Fibroblast of lung (primary cell): ENCODE data around the gene OMP. TPM values are rescaled to one million over a fixed set of nuclear protein-coding genes. Genes with fewer than 3 reads are reported as not detected.

ENCODE experiments used
- DNase-seq, 2 donors: peaks; one replicate each; pipeline versions ENCODE4 v3.0.0 to v3.0.0-alpha.2; 2010; ENCODE audit warnings: low read depth in 2 of 2
- H2AFZ ChIP-seq: 2 replicates; pipeline ENCODE4 v1.5.1; 2012; ENCODE audit warnings: low read length, control low read depth, inconsistent platforms
- H3K27ac ChIP-seq: 2 replicates; pipeline ENCODE4 v1.5.1; 2011; ENCODE audit warnings: low read length, control low read depth; ENCODE audit not compliant: insufficient read depth
- H3K27me3 ChIP-seq: 2 replicates; pipeline ENCODE4 v1.5.1; 2011; ENCODE audit warnings: mild to moderate bottlenecking, low read length; ENCODE audit not compliant: control insufficient read depth, insufficient read depth
- H3K36me3 ChIP-seq: 2 replicates; pipeline ENCODE4 v1.5.1; 2011; ENCODE audit warnings: low read length; ENCODE audit not compliant: control insufficient read depth, insufficient read depth
- H3K4me1 ChIP-seq: 2 replicates; pipeline ENCODE4 v1.5.1; 2011; ENCODE audit warnings: low read length; ENCODE audit not compliant: control insufficient read depth, insufficient read depth; ENCODE audit errors: extremely low read depth
- H3K4me2 ChIP-seq: 2 replicates; pipeline ENCODE4 v1.5.1; 2011; ENCODE audit warnings: low read length, control low read depth; ENCODE audit not compliant: insufficient read depth; ENCODE audit errors: extremely low read depth
- H3K4me3 ChIP-seq, 4 experiments: fragments of 200-600 bp in 1 of 4; sonication (generic) in 1 of 4; replicated peaks in 1 of 4; 2 replicates each; pipeline ENCODE4 v1.5.1; 2011 to 2016; ENCODE audit warnings: low read length in 4 of 4, low read depth in 3 of 4, mild to moderate bottlenecking in 3 of 4, control low read depth in 2 of 4, inconsistent platforms in 1 of 4, mixed read lengths in 1 of 4; ENCODE audit not compliant: insufficient read depth in 1 of 4; ENCODE audit errors: control extremely low read depth in 1 of 4
- H3K79me2 ChIP-seq: 2 replicates; pipeline ENCODE4 v1.5.1; 2012; ENCODE audit warnings: mild to moderate bottlenecking, low read length, inconsistent platforms; ENCODE audit not compliant: control insufficient read depth, insufficient read depth
- H3K9ac ChIP-seq: 2 replicates; pipeline ENCODE4 v1.5.1; 2011; ENCODE audit warnings: mild to moderate bottlenecking, low read length, control low read depth; ENCODE audit not compliant: insufficient read depth
- H3K9me3 ChIP-seq: 2 replicates; pipeline ENCODE4 v1.5.1; 2012; ENCODE audit warnings: low read depth, low read length; ENCODE audit not compliant: control insufficient read depth, insufficient read depth
- H4K20me1 ChIP-seq: 2 replicates; pipeline ENCODE4 v1.5.1; 2011; ENCODE audit warnings: low read length; ENCODE audit not compliant: control insufficient read depth, insufficient read depth; ENCODE audit errors: extremely low read depth
- EZH2 ChIP-seq: IDR thresholded peaks from 2 replicates; pipeline ENCODE4 v1.5.1; 2012; ENCODE audit warnings: low read length, control low read depth, mild to moderate bottlenecking; ENCODE audit errors: missing control alignments
- polyA plus RNA-seq, 2 donors: library from polyadenylated mRNA; depleted of rRNA in 1 of 2; stranded (reverse) in 1 of 2; unstranded in 1 of 2; fragments of >200 nt; gene quantifications; 2 replicates each; pipeline ENCODE4 v1.2.1, GENCODE V29; 2011 to 2012; ENCODE audit warnings: missing spikeins in 1 of 2
- total RNA-seq: library from RNA; depleted of rRNA; stranded (reverse); fragments of >200 nt; gene quantifications from 2 replicates; pipeline ENCODE4 v1.2.1, GENCODE V29; 2014
- TF ChIP-seq, protein P1 (sequence below), 2 donors: IDR thresholded peaks in 1 of 2; conservative IDR thresholded peaks in 1 of 2; 1 replicate in 1 of 2; 2 replicates in 1 of 2; pipeline ENCODE4 v1.5.1; 2011 to 2012; ENCODE audit warnings: low read length in 2 of 2, control low read depth in 1 of 2, inconsistent platforms in 1 of 2, low read depth in 1 of 2, mild to moderate bottlenecking in 1 of 2

OMP gene
- total and polyA plus RNA-seq, 2 donors (not counting 1 experiment from before 2014, with no cell fraction given) = 0.83 TPM; not detected in 1

DNA sequence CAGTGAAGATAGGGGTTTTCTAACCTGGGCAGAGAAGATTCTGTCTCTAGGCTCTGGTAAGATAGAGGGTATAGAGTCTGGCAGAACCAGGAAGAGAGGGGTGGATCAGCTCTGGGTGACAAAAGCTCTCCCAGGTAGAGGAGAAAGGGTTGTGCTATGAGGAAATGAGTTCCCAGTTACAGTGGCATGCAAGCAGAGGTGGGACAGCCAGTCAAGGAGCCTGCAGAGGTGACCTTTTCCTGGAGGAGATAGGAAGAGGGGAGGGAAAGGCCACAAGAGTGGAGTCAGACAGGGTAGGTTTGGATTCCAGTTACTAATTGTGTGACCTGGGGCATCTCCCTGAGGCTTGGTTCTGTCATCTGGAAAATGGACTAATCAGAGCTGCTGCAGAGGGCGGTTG is 39.2 kb upstream of the OMP start:
- no peak overlapping the region for H3K9ac ChIP-seq
- peaks cover 13% of the 10 kb centered on the region for H3K4me1 ChIP-seq
- no peak overlapping the region for H3K27ac ChIP-seq
- H3K36me3 ChIP-seq = no peaks in the 10 kb centered on the region
- no peaks in the 10 kb centered on the region for H3K9me3 ChIP-seq
- no peak for DNase-seq
- no peaks in the 10 kb centered on the region for H4K20me1 ChIP-seq
- TF ChIP-seq EZH2 = no peak
- TF ChIP-seq, protein P1, sequence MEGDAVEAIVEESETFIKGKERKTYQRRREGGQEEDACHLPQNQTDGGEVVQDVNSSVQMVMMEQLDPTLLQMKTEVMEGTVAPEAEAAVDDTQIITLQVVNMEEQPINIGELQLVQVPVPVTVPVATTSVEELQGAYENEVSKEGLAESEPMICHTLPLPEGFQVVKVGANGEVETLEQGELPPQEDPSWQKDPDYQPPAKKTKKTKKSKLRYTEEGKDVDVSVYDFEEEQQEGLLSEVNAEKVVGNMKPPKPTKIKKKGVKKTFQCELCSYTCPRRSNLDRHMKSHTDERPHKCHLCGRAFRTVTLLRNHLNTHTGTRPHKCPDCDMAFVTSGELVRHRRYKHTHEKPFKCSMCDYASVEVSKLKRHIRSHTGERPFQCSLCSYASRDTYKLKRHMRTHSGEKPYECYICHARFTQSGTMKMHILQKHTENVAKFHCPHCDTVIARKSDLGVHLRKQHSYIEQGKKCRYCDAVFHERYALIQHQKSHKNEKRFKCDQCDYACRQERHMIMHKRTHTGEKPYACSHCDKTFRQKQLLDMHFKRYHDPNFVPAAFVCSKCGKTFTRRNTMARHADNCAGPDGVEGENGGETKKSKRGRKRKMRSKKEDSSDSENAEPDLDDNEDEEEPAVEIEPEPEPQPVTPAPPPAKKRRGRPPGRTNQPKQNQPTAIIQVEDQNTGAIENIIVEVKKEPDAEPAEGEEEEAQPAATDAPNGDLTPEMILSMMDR (conservative IDR thresholded peaks at IDR 0.05 in 1 of 2, IDR thresholded peaks at IDR 0.05 in 1 of 2; ENCODE audit: low read depth in 1 of 2, low read length in 2 of 2) = no peak
- no peak overlapping the region for H3K4me3 ChIP-seq
- no peak overlapping the region for H3K4me2 ChIP-seq
- H3K27me3 ChIP-seq = no peaks in the 10 kb centered on the region
- H2AFZ ChIP-seq = no peak overlapping the region
- H3K79me2 ChIP-seq = peaks cover 10% of the 10 kb centered on the region

DNA sequence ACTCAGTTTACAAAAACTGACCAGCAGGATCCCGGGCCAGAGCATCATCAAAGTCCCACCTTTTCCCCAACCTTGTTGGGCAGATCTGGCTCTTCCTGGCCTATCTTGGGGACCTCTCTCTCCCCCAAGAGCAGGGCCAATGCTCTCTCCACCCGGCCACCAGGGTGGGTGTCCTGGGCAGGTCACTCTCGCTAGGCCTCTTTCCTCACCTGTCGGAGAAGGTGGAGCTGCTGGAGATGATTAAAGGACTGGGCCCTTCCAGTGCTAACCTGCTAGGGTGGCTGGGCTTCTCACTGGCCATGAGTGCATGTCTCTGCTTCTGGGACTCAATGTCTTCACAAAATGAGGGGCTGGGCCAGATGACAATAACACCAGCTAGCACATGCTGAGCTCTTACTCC is 38.8 kb upstream of the OMP start:
- H3K27me3 ChIP-seq = no peaks in the 10 kb centered on the region
- H3K9me3 ChIP-seq = no peaks in the 10 kb centered on the region
- H3K4me2 ChIP-seq = no peak overlapping the region
- H3K27ac ChIP-seq = no peak overlapping the region
- no peaks in the 10 kb centered on the region for H3K36me3 ChIP-seq
- H3K4me3 ChIP-seq = no peak overlapping the region
- H3K79me2 ChIP-seq = peaks cover 11% of the 10 kb centered on the region
- no peak for DNase-seq
- no peak overlapping the region for H3K9ac ChIP-seq
- H2AFZ ChIP-seq = no peak overlapping the region
- no peaks in the 10 kb centered on the region for H4K20me1 ChIP-seq
- TF ChIP-seq, protein P1 (conservative IDR thresholded peaks at IDR 0.05 in 1 of 2, IDR thresholded peaks at IDR 0.05 in 1 of 2; ENCODE audit: low read depth in 1 of 2, low read length in 2 of 2) = no peak
- no peak for TF ChIP-seq EZH2
- H3K4me1 ChIP-seq = peaks cover 13% of the 10 kb centered on the region

DNA sequence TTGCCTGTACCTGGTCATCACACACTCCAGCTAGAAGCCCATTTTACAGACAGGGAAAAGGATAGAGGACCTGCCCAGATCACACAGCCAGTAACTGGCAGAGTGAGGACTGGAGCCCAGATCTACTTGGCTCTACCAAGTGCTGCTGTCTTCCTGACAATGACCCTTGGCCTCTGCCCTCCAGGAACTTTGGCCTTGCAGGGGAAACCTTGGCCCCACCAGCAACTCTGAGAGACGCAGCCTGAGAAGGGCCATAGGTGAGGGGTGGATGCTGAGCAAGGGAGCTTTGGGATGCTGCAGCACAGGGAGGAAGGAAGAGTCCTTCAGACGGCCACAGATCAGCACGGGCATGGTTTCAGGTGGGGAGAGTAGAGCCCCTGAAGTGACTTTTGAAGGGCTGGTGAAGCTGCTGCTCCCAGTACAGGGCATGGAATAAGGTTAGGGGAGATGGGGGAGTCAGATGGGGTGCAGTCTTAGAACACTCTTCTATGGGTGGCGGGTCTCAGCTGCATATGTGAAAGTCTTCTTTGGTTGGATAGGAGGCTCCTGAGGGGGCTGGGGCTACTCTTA is 37.9 kb upstream of the OMP start:
- TF ChIP-seq EZH2 = no peak
- TF ChIP-seq, protein P1 (conservative IDR thresholded peaks at IDR 0.05 in 1 of 2, IDR thresholded peaks at IDR 0.05 in 1 of 2; ENCODE audit: low read depth in 1 of 2, low read length in 2 of 2) = no peak
- Histone ChIP-seq H4K20me1 (no peaks in the 10 kb centered on the region), H2AFZ (no peak overlapping the region), H3K27me3 (no peaks in the 10 kb centered on the region), H3K36me3 (no peaks in the 10 kb centered on the region), H3K4me2 (no peak overlapping the region), H3K9me3 (no peaks in the 10 kb centered on the region), H3K27ac (no peak overlapping the region), H3K79me2 (peaks cover 14% of the 10 kb centered on the region), H3K4me1 (peaks cover 13% of the 10 kb centered on the region), H3K9ac (no peak overlapping the region), H3K4me3 (no peak overlapping the region)
- DNase-seq = no peak
